ENCODE data around the gene PDE9A.
A peak's percentile ranks its signal among the peaks of the same experiment; 100 is the strongest.

Gene PDE9A

GRCh38 chr21:42746593-42747275, 93.3 kb downstream of the PDE9A start:
- TF ChIP-seq CTCF (IDR thresholded peaks at IDR 0.05; ENCODE audit: unreplicated experiment in 3 of 3), result no peak
- Mint-ChIP-seq H3K27ac (no peak overlapping the region), H3K36me3 (ENCODE audit: low read depth) (peaks cover 24% of the 10 kb centered on the region), H3K9me3 (no peaks in the 10 kb centered on the region), H3K4me3 (no peak overlapping the region), H3K4me1 (peaks cover 8% of the 10 kb centered on the region), H3K27me3 (ENCODE audit: low read depth) (no peaks in the 10 kb centered on the region)

GRCh38 chr21:42747276-42747701, 93.9 kb downstream of the PDE9A start:
- Mint-ChIP-seq H3K27me3 (ENCODE audit: low read depth) (no peaks in the 10 kb centered on the region), H3K4me3 (no peak overlapping the region), H3K36me3 (ENCODE audit: low read depth) (peaks cover 23% of the 10 kb centered on the region), H3K27ac (no peak overlapping the region), H3K4me1 (peaks cover 3% of the 10 kb centered on the region), H3K9me3 (no peaks in the 10 kb centered on the region)
- TF ChIP-seq CTCF (IDR thresholded peaks at IDR 0.05; ENCODE audit: unreplicated experiment in 3 of 3), result no peak

GRCh38 chr21:42747746-42748351, 94.4 kb downstream of the PDE9A start:
- Mint-ChIP-seq H3K4me3 (no peak overlapping the region), H3K27me3 (ENCODE audit: low read depth) (no peaks in the 10 kb centered on the region), H3K27ac (peak overlapping the region in 2 of 3 experiments; percentile 4 to 69), H3K9me3 (no peaks in the 10 kb centered on the region), H3K4me1 (peaks cover 3% of the 10 kb centered on the region), H3K36me3 (ENCODE audit: low read depth) (peaks cover 28% of the 10 kb centered on the region)
- TF ChIP-seq CTCF (IDR thresholded peaks at IDR 0.05; ENCODE audit: unreplicated experiment in 3 of 3), result no peak

GRCh38 chr21:42748620-42749176, 95.3 kb downstream of the PDE9A start:
- Mint-ChIP-seq H3K4me1 (peaks cover 3% of the 10 kb centered on the region), H3K36me3 (ENCODE audit: low read depth) (peaks cover 23% of the 10 kb centered on the region), H3K27ac (peak overlapping the region in 2 of 3 experiments; percentile 4 to 69), H3K9me3 (no peaks in the 10 kb centered on the region), H3K27me3 (ENCODE audit: low read depth) (no peaks in the 10 kb centered on the region), H3K4me3 (no peak overlapping the region)
- TF ChIP-seq CTCF (IDR thresholded peaks at IDR 0.05; ENCODE audit: unreplicated experiment in 3 of 3), result no peak

GRCh38 chr21:42750737-42751530, 97.5 kb downstream of the PDE9A start:
- Mint-ChIP-seq H3K4me3 (no peak overlapping the region), H3K27ac (no peak overlapping the region), H3K36me3 (ENCODE audit: low read depth) (peaks cover 30% of the 10 kb centered on the region), H3K4me1 (peaks cover 3% of the 10 kb centered on the region), H3K9me3 (no peaks in the 10 kb centered on the region), H3K27me3 (ENCODE audit: low read depth) (peaks cover 5% of the 10 kb centered on the region)
- TF ChIP-seq CTCF (IDR thresholded peaks at IDR 0.05; ENCODE audit: unreplicated experiment in 3 of 3), result no peak

Data from nephron (organoid).